ENCODE measurements around the gene RUFY3. TPM values are rescaled to one million over a fixed set of nuclear protein-coding genes. Genes with fewer than 3 reads are reported as not detected.
"Not testable (repeated sequence)": the region's sequence is repeated elsewhere in the genome, so short reads cannot be mapped to it uniquely, and the experiment has no call there.

The RUFY3 gene
- total RNA-seq, 1 donor: 64.8 TPM

GRCh38 chr4:70839589-70840093 is 117.9 kb downstream of the RUFY3 start, which contains the start of gene GRSF1:
Gene GRSF1 (minus strand): TSS chr4:70839890. CDS start chr4:70839827, 63 bp downstream.
- H3K4me3 ChIP-seq (ENCODE audit: low read depth, low read length): peak within 1 kb of the TSS; percentile 98
- no peak for TF ChIP-seq CTCF (IDR thresholded peaks at IDR 0.05; ENCODE audit: insufficient read depth, low read length)
- DNase-seq (ENCODE audit: low read depth): peak; percentile 91

- peak; percentile 29 for DNase-seq (ENCODE audit: low read depth)
- H3K4me3 ChIP-seq (ENCODE audit: low read depth, low read length): not testable (repeated sequence)
Measured at GRCh38 chr4:70840137-70840536, 118.4 kb downstream of the RUFY3 start.

DNA sequence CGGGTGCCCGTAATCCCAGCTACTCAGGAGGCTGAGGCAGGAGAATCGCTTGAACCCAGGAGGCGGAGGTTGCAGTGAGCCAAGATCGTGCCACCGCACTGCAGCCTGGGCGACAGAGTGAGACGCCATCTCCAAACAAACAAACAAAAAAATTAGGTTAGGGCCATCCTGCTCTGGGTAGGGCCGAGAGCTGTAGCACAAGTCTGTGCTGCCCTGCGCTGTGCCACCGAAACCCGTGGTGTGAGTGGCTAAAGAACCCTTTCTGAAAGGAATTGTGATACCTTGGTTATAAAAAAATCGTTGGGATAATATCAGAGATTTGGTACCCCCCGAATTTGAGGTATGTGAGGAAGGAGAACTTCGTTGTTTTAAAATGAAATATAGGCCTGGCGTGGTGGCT is 118.9 kb downstream of the RUFY3 start:
- DNase-seq (ENCODE audit: low read depth); H3K4me3 ChIP-seq (ENCODE audit: low read depth, low read length): not testable (repeated sequence)

GRCh38 chr4:70841211-70841610 is 119.4 kb downstream of the RUFY3 start:
- no peak for DNase-seq (ENCODE audit: low read depth)

DNA sequence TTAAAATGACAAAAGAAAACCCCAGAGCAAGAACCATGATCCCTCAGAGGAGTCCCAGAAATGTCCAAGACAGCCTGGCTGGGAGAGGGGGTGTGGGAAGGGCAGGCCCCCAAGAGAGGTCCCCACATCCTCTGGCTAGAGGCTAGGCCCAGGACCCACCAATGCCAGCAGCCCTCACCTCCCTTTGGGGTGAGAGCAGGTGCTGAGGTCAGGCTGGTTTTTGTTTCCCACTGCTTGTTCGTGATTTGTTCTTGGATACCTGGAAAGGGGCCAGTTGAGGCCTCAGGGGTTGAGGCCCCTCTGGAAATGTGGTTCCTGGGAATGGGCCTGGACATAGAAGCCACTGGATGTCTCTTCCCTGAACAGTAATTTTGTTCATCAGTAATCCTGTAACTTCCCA is 120.2 kb downstream of the RUFY3 start:
- DNase-seq (ENCODE audit: low read depth): no peak
- no peak overlapping the region for H3K4me3 ChIP-seq (ENCODE audit: low read depth, low read length)
- no peak for TF ChIP-seq CTCF (IDR thresholded peaks at IDR 0.05; ENCODE audit: insufficient read depth, low read length)

More at GRCh38 chr4:70841211-70841610, 119.4 kb downstream of the RUFY3 start:
- no peak overlapping the region for H3K4me3 ChIP-seq (ENCODE audit: low read depth, low read length)
- no peak for TF ChIP-seq CTCF (IDR thresholded peaks at IDR 0.05; ENCODE audit: insufficient read depth, low read length)

- DNase-seq (ENCODE audit: low read depth): no peak
- TF ChIP-seq CTCF (IDR thresholded peaks at IDR 0.05; ENCODE audit: insufficient read depth, low read length): no peak
- H3K4me3 ChIP-seq (ENCODE audit: low read depth, low read length): no peak overlapping the region
Measured at GRCh38 chr4:70842761-70843435, 121.1 kb downstream of the RUFY3 start.

GRCh38 chr4:70844180-70844579 is 122.4 kb downstream of the RUFY3 start:
- TF ChIP-seq CTCF (IDR thresholded peaks at IDR 0.05; ENCODE audit: insufficient read depth, low read length): no peak
- H3K4me3 ChIP-seq (ENCODE audit: low read depth, low read length): no peak overlapping the region
- no peak for DNase-seq (ENCODE audit: low read depth)

DNA sequence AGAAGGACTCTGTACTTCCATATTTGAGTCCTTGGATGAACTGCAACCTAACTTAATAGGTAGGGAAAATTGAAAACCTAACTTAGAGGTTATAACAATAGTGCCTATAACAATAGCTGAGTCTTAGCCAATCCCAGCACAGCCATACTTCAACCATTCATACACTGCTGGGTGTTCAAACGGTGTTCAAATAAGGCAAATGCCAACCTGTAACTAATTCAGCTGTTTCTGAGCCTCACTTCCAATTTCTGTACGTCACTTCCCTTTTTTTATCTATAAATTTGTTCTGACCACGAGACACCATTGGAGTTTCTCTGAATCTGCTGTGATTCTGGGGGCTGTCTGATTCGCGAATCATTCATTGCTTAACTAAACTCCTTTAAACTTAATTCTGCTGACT is 127.5 kb downstream of the RUFY3 start:
- no peak for TF ChIP-seq CTCF (IDR thresholded peaks at IDR 0.05; ENCODE audit: insufficient read depth, low read length)
- H3K4me3 ChIP-seq (ENCODE audit: low read depth, low read length): no peak overlapping the region
- DNase-seq (ENCODE audit: low read depth): no peak
